GM10248 (cell line): ENCODE results near the gene MS4A6A.
A peak's percentile ranks its signal among the peaks of the same experiment; 100 is the strongest.
"Not testable (repeated sequence)": the region's sequence is repeated elsewhere in the genome, so short reads cannot be mapped to it uniquely, and the experiment has no call there.

Experiments used
- CTCF ChIA-PET: fragments of 300-600 bp; sonication (Branson Sonifier 250); formaldehyde crosslinking; extraction: SDS; loops from one replicate; lab custom pipeline; 2021; ENCODE audit warnings: antibody characterized with exemption; lab: Yijun Ruan, JAX
- POLR2A ChIA-PET: fragments of 350-650 bp; sonication (Branson Sonifier 250); formaldehyde crosslinking; extraction: SDS; loops from one replicate; lab custom pipeline; 2020; ENCODE audit warnings: antibody characterized with exemption; lab: Yijun Ruan, JAX
- DNase-seq: peaks from one replicate; pipeline ENCODE4 v3.0.0; 2012; ENCODE audit errors: extremely low spot score
- TF ChIP-seq, protein P1 (sequence below): IDR thresholded peaks from 2 replicates; pipeline ENCODE4 v1.5.1; 2012; ENCODE audit warnings: mild to moderate bottlenecking, low read depth; ENCODE audit errors: extremely low read depth, missing control alignments, control extremely low read depth

The MS4A6A gene

DNA sequence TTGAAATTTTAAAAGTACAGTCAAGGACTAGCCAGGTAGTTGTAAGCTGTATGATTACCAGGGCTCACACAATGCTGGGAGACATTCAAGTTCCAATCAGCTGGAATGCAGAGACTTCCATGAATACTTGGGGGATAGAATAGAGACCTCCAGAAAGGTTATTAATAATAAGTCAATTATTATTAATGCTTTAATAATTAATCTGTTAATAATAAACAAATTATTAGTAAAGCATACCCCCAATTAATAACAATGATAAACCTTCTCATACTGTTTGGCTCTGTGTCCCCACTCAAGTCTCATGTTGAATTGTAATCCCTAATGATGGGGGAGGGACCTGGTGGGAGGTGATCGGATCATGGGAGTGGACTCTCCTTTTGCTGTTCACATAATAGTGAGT, 14.6 kb upstream of the MS4A6A start:
- POLR2A ChIA-PET: no interaction called here
- TF ChIP-seq, protein P1, sequence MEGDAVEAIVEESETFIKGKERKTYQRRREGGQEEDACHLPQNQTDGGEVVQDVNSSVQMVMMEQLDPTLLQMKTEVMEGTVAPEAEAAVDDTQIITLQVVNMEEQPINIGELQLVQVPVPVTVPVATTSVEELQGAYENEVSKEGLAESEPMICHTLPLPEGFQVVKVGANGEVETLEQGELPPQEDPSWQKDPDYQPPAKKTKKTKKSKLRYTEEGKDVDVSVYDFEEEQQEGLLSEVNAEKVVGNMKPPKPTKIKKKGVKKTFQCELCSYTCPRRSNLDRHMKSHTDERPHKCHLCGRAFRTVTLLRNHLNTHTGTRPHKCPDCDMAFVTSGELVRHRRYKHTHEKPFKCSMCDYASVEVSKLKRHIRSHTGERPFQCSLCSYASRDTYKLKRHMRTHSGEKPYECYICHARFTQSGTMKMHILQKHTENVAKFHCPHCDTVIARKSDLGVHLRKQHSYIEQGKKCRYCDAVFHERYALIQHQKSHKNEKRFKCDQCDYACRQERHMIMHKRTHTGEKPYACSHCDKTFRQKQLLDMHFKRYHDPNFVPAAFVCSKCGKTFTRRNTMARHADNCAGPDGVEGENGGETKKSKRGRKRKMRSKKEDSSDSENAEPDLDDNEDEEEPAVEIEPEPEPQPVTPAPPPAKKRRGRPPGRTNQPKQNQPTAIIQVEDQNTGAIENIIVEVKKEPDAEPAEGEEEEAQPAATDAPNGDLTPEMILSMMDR: no peak

DNA sequence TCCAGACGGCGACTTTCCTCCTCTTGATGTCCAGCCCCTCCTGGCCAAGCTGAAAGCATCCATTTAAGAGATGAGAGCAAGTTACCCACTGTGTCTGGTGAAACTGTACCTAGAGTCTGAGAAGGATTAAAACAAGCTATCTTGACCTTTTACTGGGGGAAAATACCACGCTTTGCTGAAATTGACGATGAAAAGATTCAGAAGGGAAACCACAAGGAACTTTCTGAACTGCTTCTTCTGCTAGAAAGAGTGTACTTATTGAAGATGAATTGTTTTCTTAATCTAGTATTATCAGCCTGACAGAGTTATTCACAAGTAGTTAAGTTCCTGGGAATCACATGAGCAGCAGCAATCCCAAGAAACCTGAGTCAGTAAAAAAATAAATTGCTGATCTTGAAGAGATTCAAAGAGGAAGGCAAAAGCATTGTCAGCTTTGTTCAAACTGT, 13.1 kb upstream of the MS4A6A start:
- ChIA-PET POLR2A (no interaction called here), CTCF (interaction anchor here (0.9 to 5.9 kb wide), 3 partner anchors 9 to 25 kb away, joined by 3 to 28 read pairs (median 4); partner anchors contain the start of gene MS4A6A)
- TF ChIP-seq, protein P1: no peak
- DNase-seq: no peak

More for the DNA sequence above, 14.6 kb upstream of the MS4A6A start:
- DNase-seq: no peak
- CTCF ChIA-PET: interaction anchor here (1.4 to 5.9 kb wide), 2 partner anchors 14 to 54 kb away, joined by 6 to 28 read pairs; partner anchors contain the start of gene MS4A6A

DNA sequence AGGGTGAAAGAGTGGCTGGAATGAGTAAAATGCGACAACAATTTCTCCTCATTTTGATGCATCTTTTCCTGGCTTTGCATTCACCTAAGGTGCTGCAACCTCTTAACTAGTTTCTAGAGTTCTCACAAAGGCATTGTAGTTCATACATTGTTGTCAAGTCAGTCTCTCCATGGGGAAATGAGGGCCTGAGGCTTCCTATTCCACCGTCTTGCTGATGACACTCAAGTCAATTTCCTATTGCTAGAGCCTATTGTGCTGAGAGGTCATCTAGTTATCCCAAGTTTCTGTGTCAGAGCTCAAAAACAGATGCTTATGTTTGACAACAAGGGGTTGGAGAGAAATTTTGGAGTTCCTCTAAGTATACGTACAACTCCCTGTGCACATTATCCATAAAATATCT, 11.6 kb upstream of the MS4A6A start:
- POLR2A ChIA-PET: no interaction called here
- CTCF ChIA-PET: interaction anchor here (0.8 to 5.9 kb wide), 11 partner anchors 8 to 372 kb away, joined by 3 to 28 read pairs (median 6); partner anchors contain the start of gene MS4A6A
- no peak for DNase-seq
- TF ChIP-seq, protein P1: no peak

DNA sequence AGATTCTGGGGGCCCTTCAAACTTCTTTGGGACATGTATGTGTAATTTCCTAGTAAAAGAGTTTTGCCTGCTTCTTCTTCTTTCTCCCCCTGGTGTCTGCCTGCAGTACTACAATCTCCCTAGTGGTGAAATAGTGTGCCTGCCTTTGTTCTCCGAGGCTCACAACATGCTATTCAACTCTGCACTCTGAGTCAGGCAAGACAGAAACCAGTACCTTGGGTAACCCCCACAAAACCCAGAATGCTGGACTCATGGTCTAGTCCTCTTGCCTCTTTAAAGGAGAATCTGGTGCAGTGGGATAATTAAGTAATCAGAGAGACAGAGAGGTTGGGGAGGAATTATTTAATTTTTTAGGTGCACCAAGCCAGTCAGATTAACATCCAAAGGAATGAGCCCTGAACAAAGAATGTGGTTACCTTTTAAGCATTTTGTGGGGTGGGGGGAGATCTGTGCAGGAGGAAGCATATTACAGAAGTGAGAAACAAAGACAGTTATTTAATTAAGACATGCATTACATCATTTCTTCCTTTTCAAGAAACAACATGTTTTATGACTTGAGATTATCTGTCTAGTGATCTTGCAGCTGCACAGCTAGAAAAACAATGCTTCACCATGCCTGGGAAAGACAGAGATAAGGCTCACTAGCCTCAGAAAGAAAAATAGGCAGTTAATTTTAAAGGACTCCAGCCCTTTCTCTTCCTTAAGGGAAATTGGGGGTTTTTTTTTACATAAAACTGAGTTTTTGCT, 11.0 kb upstream of the MS4A6A start:
- DNase-seq: peak; percentile 47
- TF ChIP-seq, protein P1: peak; percentile 70
- ChIA-PET POLR2A (no interaction called here), CTCF (interaction anchor here (0.8 to 5.9 kb wide), 12 partner anchors 9 to 371 kb away, joined by 3 to 28 read pairs (median 7); partner anchors contain the start of gene MS4A6A)

DNA sequence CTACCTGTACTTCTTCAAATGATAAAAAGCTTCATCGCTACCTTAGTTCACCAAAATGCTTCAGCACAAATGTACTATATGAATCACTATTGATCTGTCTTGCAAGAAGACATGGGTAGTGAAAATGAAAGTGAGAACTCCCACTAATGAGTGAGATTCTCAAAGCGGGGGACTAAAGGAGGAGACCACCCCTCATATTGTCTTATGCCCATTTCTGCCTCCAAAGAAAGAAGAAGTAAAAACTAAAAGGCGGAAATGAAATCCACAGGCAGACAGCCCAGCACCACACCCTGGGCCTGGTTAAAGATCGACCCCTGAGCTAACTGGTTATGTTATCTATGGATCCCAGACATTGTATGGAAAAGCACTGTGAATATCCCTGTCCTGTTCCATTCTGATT, 9.7 kb upstream of the MS4A6A start:
- POLR2A ChIA-PET, DNase-seq: not testable (repeated sequence)
- CTCF ChIA-PET: interaction anchor here (0.8 to 5.9 kb wide), 7 partner anchors 9 to 59 kb away, joined by 3 to 28 read pairs (median 8); partner anchors contain the start of gene MS4A6A

DNA sequence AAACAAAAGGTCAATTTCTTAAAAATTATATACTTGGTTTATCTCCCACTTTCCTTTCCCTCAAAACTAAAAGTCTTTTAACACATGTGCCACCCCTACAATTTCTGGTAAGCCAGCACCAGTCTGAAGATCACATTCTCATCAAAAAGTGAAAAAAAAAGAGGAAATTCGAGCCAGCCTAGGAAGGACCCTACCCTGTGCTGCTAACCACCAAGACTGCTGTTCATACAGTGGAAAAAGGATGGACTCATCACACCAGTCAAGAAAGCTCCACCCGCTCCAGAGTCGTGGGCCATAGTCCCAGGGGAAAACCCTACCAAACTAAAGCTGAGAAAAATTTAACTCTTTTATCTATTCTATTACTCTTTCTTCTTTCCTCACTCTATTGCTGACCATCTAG, 5.6 kb upstream of the MS4A6A start:
- CTCF ChIA-PET, POLR2A ChIA-PET, DNase-seq: not testable (repeated sequence)

DNA sequence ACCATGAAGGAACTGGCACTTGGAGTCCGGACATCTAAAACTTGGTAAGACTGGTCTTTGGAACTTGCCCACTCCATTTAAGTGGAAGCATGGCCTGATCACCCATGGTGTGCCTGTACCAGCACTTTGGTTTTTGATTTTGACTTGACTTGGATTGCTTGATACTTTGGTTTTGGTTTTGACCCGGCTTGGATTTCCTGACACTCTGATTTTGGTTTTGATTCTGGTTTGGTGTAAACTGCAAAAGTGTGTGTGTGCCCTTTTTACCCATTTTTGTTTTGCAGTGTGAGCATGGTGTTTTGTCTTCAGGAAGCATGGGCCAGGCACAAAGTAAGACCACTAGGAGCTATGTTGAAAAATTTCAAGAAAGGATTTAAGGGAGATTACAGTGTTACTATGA, 3.2 kb upstream of the MS4A6A start:
- CTCF ChIA-PET: interaction anchor here (1.1 kb wide), 1 partner anchor 10 kb away, joined by 3 read pairs; no protein-coding TSS in a partner anchor
- POLR2A ChIA-PET, DNase-seq: not testable (repeated sequence)

DNA sequence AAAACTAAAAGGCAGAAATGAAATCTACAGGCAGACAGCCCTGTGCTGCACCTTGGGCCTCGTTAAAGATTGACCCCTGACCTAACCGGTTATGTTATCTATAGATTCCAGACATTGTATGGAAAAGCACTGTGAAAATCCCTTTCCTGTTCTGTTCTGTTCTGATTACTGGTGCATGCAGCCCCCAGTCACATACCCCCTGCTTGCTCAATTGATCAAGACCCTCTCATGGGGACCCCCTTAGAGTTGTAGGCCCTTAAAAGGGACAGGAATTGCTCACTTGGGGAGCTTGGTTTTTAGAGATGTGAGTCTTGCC, 2.6 kb upstream of the MS4A6A start:
- POLR2A ChIA-PET, DNase-seq: not testable (repeated sequence)
- CTCF ChIA-PET: interaction anchor here (1.1 to 3.6 kb wide), 3 partner anchors 9 to 66 kb away, joined by 3 to 28 read pairs (median 12); no protein-coding TSS in a partner anchor
